ENCODE measurements around the gene TMEM176B. TPM values are rescaled to one million over a fixed set of nuclear protein-coding genes. Genes with fewer than 3 reads are reported as not detected.

TMEM176B gene
- polyA plus RNA-seq, 4 donors, result 74.1 to 105 (median 87.3) TPM

GRCh38 chr7:150755473-150756099 lies 44.6 kb downstream of the TMEM176B start:
- DNase-seq (ENCODE audit: low read depth in 4 of 4, low spot score in 3 of 4), result no peak

GRCh38 chr7:150754951-150755350 lies 45.2 kb downstream of the TMEM176B start:
- DNase-seq (ENCODE audit: low read depth in 4 of 4, low spot score in 3 of 4), result no peak

GRCh38 chr7:150753826-150754603 lies 46.1 kb downstream of the TMEM176B start:
- DNase-seq (ENCODE audit: low read depth in 4 of 4, low spot score in 3 of 4), result no peak

- DNase-seq (ENCODE audit: low read depth in 4 of 4, low spot score in 3 of 4), result no peak
Observed at GRCh38 chr7:150753239-150753638, 46.9 kb downstream of the TMEM176B start.

- no peak for DNase-seq (ENCODE audit: low read depth in 4 of 4, low spot score in 3 of 4)
Observed at GRCh38 chr7:150751702-150752101, 48.5 kb downstream of the TMEM176B start.

- DNase-seq (ENCODE audit: low read depth in 4 of 4, low spot score in 3 of 4), result no peak
Observed at GRCh38 chr7:150748376-150748775, 51.8 kb downstream of the TMEM176B start.

- no peak for DNase-seq (ENCODE audit: low read depth in 4 of 4, low spot score in 3 of 4)
Observed at GRCh38 chr7:150746921-150747320, 53.2 kb downstream of the TMEM176B start.

- DNase-seq (ENCODE audit: low read depth in 4 of 4, low spot score in 3 of 4), result no peak
Observed at GRCh38 chr7:150745876-150746275, 54.3 kb downstream of the TMEM176B start.

GRCh38 chr7:150745086-150745485 lies 55.1 kb downstream of the TMEM176B start:
- DNase-seq (ENCODE audit: low read depth in 4 of 4, low spot score in 3 of 4), result no peak

GRCh38 chr7:150744041-150744656 lies 56.0 kb downstream of the TMEM176B start:
- DNase-seq (ENCODE audit: low read depth in 4 of 4, low spot score in 3 of 4), result no peak

GRCh38 chr7:150742286-150742968 lies 57.7 kb downstream of the TMEM176B start:
- DNase-seq (ENCODE audit: low read depth in 4 of 4, low spot score in 3 of 4), result no peak

Other genes with a start within 250 kb of the TMEM176B start
- 10 to 100 TPM; 19.1 to 30.2 (median 23.9) TPM for gene GIMAP4, start 233.0 kb downstream of the TMEM176B start, polyA plus RNA-seq (ENCODE audit: insufficient read length in 4 of 4)
- 10 to 100 TPM; 14.4 to 18.8 (median 17.0) TPM for gene GIMAP6, start 168.0 kb downstream of the TMEM176B start, polyA plus RNA-seq (ENCODE audit: insufficient read length in 4 of 4)
- gene GIMAP2, start 114.7 kb downstream of the TMEM176B start, polyA plus RNA-seq (ENCODE audit: insufficient read length in 4 of 4), result 10 to 100 TPM in 1 of 4 donors, 1 to 10 TPM in 3; 7.2 to 10.4 (median 8.2) TPM
- 1 to 10 TPM; 2.5 to 3.4 (median 3.0) TPM for gene GIMAP1, start 83.8 kb downstream of the TMEM176B start, polyA plus RNA-seq (ENCODE audit: insufficient read length in 4 of 4)
- gene GIMAP5, start 62.9 kb downstream of the TMEM176B start, polyA plus RNA-seq (ENCODE audit: insufficient read length in 4 of 4), result 1 to 10 TPM; 4.7 to 5.7 (median 5.3) TPM
- 100 to 1,000 TPM in 2 of 4 donors, 10 to 100 TPM in 2; 91.0 to 130 (median 96.0) TPM for gene TMEM176A, start 405 bp upstream of the TMEM176B start, polyA plus RNA-seq (ENCODE audit: insufficient read length in 4 of 4)
- 100 to 1,000 TPM in 1 of 4 donors, 10 to 100 TPM in 3; 32.0 to 108 (median 60.4) TPM for gene AOC1, start 52.2 kb upstream of the TMEM176B start, polyA plus RNA-seq (ENCODE audit: insufficient read length in 4 of 4)
- 10 to 100 TPM; 14.3 to 26.1 (median 17.7) TPM for gene KCNH2, start 178.0 kb upstream of the TMEM176B start, polyA plus RNA-seq (ENCODE audit: insufficient read length in 4 of 4)
- 10 to 100 TPM in 2 of 4 donors, 1 to 10 TPM in 2; 9.1 to 14.2 (median 10.3) TPM for gene NOS3, start 190.7 kb upstream of the TMEM176B start, polyA plus RNA-seq (ENCODE audit: insufficient read length in 4 of 4)
- 1 to 10 TPM in 3 of 4 donors, under 1 TPM in 1; 0.65 to 2.5 (median 2.0) TPM for gene ATG9B, start 224.1 kb upstream of the TMEM176B start, polyA plus RNA-seq (ENCODE audit: insufficient read length in 4 of 4)
- 10 to 100 TPM; 18.7 to 23.7 (median 21.3) TPM for gene ABCB8, start 228.1 kb upstream of the TMEM176B start, polyA plus RNA-seq (ENCODE audit: insufficient read length in 4 of 4)
- 1 to 10 TPM; 1.9 to 2.2 (median 2.1) TPM for gene ASIC3, start 248.2 kb upstream of the TMEM176B start, polyA plus RNA-seq (ENCODE audit: insufficient read length in 4 of 4)

Data from right renal pelvis (tissue), 4 donors.